GM19328 (cell line): Measurements from ENCODE around the gene DGAT2.

Experiments used
- ATAC-seq: cut with Tn5 transposase; IDR thresholded peaks from one replicate; pipeline ENCODE4 v1.9.1; 2021; ENCODE audit warnings: mild to moderate bottlenecking, moderate library complexity; ENCODE audit not compliant: unreplicated experiment

The DGAT2 gene

DNA sequence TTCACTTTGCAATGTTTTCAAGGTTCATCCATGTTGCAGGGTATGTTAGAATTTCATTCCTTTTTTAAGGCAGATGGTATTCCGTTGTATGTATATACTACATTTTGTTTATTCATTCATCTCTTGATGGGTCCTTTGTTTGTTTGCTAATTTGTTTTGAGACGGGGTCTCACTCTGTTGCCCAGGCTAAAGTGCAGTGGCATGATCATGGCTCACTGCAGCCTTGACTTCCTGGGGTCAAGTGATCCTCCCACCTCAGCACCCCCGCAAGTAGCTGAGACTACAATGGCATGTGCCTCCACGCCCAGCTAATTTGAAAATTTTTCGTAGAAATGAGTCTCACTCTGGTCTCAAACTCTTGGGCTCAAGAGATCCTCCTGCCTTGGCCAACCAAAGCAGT is 52.6 kb downstream of the DGAT2 start:
- no peak for ATAC-seq

DNA sequence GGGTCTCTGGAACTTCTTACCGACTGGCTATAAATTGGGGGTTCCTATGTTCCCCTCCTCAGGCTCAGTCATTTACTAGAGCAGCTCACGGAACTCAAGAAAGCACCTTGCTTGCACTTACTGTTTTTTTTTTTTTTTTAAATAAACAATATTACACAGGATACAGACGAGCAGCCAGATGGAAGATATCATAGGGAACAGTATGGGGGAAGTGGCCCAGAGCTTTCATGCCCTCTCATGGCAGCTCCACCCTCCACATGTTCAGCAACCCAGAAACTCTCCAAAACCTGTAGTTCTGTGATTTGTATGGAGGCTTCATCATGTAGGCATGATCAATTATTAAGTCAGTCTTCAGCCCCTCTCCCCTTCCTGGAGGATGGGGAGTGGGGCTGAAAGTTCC is 54.0 kb downstream of the DGAT2 start:
- no peak for ATAC-seq

GRCh38 chr11:75823415-75823814 is 54.8 kb downstream of the DGAT2 start:
- no peak for ATAC-seq

GRCh38 chr11:75823946-75824345 is 55.4 kb downstream of the DGAT2 start:
- ATAC-seq: no peak

DNA sequence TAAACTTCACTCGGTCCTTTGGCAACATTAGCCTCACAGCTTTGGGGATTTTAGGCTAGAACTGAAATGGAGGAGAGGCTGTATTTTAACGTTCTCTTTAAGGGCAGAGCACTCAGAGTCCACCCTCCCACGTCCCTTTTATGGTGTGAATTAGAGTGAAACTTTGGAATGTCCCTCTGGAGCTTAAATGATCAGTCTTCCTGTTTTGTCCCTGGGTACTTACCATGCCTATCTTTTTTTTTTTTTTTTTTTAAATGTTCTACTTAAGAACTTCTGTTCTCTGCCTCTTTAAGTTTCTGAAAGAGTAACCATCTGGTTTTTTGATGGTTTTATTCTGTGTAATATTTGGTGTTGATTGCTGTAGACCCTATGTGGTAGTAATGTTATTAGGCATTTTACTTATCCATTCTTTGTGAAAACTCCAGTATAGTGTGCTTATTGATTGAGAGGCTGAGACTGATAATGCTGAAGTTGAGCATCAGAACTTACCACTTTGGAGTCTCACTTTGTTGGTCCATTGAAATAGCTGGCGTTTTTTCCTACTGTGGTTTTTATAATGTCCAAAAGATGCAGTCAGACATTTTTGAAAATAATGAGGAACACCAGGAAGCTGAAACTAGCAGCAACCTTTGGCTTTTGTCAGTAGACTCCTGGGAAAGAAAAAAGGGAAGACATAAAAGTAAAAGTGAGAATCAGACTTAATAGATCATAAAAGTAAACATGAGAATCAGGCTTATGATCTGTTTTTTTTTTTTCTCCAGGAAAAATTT is 58.1 kb downstream of the DGAT2 start:
- no peak for ATAC-seq

GRCh38 chr11:75827562-75827961 is 59.0 kb downstream of the DGAT2 start:
- ATAC-seq: no peak

DNA sequence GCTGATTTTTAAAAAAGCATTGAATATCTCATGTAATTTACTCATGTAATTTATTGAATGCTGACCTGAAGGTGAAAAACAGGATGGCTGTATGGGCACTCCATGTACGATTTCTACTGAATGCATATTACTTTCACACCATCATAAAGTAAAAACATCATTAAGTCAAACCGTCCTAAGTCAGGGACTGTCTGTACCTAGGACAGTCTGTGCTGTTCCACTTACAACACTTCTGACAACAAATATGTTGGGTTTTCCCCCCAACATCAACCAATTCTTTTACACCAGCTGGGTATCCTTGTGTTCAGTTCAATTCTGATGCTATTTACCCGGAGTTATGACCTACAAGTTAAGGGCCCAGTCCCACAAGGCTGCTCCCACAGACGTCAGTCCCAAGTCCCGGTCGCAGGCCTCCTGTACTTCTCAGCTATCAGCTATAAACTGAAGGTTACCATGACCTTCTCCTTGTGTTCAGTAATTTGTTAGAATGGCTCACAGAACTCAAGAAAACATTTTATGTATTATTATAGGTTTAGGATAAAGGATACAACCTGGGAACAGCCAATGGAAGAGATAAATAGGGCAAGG is 63.4 kb downstream of the DGAT2 start:
- no peak for ATAC-seq

- ATAC-seq: no peak
Measured at GRCh38 chr11:75834728-75835127, 66.2 kb downstream of the DGAT2 start.

GRCh38 chr11:75836417-75836816 is 67.8 kb downstream of the DGAT2 start:
- no peak for ATAC-seq

DNA sequence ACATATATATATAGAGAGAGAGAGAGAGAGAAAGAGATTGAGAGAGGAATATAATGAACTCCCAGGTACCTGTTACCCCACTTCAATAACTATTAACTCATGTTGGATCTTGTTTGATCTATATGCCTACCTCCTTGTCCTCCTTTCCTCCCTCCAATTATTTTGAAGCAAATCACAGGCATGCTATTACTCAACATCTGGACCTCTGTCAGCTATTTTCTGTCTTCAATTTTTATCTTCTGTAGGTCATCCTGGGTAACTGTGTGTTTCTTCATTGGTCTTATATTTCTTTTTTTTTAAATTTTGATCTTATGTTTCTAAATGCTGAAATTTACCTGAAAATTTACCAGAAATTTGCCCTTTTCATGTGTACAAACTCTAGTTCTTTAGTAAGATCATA is 71.3 kb downstream of the DGAT2 start:
- ATAC-seq: no peak

DNA sequence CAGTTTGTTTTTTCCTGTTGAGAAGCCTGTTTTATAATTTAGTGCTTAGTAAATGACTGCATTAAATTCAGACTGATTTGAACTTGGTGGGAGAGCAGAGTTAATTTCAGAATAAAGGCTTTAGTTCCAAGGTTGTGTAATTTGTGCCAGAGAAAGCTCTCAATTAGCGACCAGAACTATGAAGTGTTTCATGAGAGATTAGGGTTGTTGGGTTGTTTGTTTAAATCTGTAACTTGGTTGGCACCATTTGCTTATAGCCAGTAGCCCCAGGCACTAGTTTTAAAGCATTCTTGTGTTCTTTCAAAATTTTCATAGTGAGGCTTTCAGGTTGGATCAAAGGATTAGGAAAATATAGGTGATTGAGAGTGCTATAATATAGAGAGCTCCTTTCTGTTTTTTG is 71.9 kb downstream of the DGAT2 start:
- no peak for ATAC-seq

DNA sequence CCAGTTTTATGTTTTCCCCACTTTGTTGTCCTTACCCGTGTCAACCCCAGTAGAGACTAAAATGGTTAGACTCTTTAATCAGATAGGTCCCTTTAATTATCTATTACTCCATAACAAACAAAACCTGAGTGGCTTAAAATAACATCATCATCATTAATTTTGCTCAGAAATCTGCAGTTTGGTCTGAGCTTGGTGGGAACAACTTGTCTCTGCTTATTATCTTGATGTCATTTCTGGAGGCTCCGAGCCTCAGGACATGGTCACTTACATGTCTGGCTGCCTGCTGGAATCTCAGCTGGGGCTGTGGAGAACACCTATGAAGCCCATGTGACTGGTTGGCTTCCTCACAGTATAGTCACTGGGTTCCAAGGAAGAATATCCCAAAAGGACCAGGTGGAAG is 73.2 kb downstream of the DGAT2 start:
- no peak for ATAC-seq

- no peak for ATAC-seq
Measured at GRCh38 chr11:75845324-75845723, 76.7 kb downstream of the DGAT2 start.

DNA sequence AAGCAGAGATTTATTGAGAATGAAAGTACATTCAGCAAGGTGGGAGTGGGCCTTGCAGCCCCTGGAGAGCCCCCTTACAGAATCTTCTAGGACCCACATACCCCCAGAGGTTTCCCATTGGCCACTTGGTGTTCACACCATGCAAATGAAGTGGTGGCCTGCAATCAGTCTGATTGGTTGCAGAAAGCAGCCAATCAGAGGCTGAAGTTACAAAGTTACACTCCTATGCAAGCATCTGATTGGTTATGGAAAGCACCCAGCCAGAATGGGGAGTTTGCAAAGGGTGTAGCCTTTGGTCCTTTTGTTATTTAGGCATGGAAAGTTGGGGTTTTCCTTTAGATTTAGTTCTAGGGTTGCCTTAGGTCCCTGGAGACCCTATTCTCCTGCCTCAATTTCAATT is 81.3 kb downstream of the DGAT2 start:
- ATAC-seq: no peak

DNA sequence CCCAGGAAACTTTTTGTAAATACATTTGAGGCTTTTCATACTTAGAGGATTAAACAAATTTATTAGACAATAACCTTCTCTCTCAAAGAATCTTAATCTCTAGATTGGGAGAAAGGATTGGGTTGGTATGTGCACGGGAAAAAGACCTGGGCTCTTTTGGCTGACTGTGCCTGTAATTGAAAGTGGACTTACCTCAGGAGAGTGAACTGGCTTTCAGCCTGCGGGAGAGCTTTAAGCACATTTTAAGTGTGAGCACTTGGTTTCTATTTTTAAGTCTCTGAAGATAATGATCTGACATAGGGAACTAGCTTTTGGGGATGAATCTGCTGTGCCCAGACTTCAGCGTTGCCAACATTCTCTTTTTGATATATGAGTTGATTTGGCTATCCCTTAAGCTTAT is 82.2 kb downstream of the DGAT2 start:
- ATAC-seq: no peak
